Stimulated activated effector memory CD8-positive, alpha-beta T cell treated with anti-CD3 and anti-CD28 coated beads, Interleukin-12 subunit alpha, Interleukin-12 subunit beta, amount 100 ng/mL, for 72 hours (primary cell): ENCODE results near the gene OR10J5.
"Not testable (repeated sequence)": the region's sequence is repeated elsewhere in the genome, so short reads cannot be mapped to it uniquely, and the experiment has no call there.

Experiments
- ATAC-seq: fragments of 150-1000 bp; cut with Tn5 transposase; 2 replicates; pipeline ENCODE4 v1.10.0; 2021
- DNase-seq, 2 donors: peaks; one replicate each; pipeline ENCODE4 v3.0.0; 2021 to 2022; ENCODE audit warnings: low spot score in 2 of 2
- H3K27ac Mint-ChIP-seq: one replicate; pipeline ENCODE4 v1.8.0; 2022; ENCODE audit warnings: mild to moderate bottlenecking, mixed read lengths
- H3K36me3 Mint-ChIP-seq: one replicate; pipeline ENCODE4 v1.8.0; 2022; ENCODE audit warnings: mild to moderate bottlenecking, mixed read lengths
- H3K4me1 Mint-ChIP-seq: one replicate; pipeline ENCODE4 v1.8.0; 2022; ENCODE audit warnings: mixed read lengths
- H3K4me3 Mint-ChIP-seq: one replicate; pipeline ENCODE4 v1.8.0; 2022; ENCODE audit warnings: mild to moderate bottlenecking, mixed read lengths
- H3K9me3 Mint-ChIP-seq: one replicate; pipeline ENCODE4 v1.8.0; 2022; ENCODE audit warnings: mixed read lengths

The OR10J5 gene

DNA sequence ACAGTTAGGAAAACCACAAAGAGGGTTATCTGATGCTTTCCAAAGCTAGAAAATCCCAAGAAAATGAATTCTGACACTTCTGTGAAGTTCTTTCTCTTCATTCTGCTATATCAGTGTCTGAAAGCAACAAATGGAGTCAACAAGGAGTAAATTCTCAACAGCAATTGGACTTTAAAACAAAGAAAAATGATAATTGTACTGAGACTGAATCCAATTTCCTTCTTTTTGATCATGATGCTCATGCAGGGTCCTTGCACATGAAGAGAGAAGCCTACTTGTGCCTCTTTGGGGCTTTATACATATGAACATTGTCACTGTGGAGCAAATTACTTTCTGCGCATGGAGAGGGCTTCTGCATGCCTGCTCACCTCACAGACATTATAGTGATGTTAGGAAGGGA, at the start of gene OR10J5:
TSS of gene OR10J5 (minus strand) at position 101 of the 400 bp plus-strand sequence. CDS start at position 101, 0 bp downstream.
- no peaks in the 10 kb centered on the region for H3K9me3 Mint-ChIP-seq
- H3K4me3 Mint-ChIP-seq, result no peak within 1 kb of the TSS
- H3K27ac Mint-ChIP-seq, result no peak within 1 kb of the TSS
- no peaks in the 10 kb centered on the region for H3K4me1 Mint-ChIP-seq
- no peak for ATAC-seq
- no peak for DNase-seq
- no peaks in the 10 kb centered on the region for H3K36me3 Mint-ChIP-seq

- Mint-ChIP-seq H3K27ac (no peak overlapping the region), H3K4me1 (no peaks in the 10 kb centered on the region), H3K4me3 (no peak overlapping the region), H3K9me3 (no peaks in the 10 kb centered on the region), H3K36me3 (no peaks in the 10 kb centered on the region)
- DNase-seq, result no peak
- ATAC-seq, result no peak
These were observed 48.7 kb upstream of the OR10J5 start for GRCh38 chr1:159584536-159584935.

DNA sequence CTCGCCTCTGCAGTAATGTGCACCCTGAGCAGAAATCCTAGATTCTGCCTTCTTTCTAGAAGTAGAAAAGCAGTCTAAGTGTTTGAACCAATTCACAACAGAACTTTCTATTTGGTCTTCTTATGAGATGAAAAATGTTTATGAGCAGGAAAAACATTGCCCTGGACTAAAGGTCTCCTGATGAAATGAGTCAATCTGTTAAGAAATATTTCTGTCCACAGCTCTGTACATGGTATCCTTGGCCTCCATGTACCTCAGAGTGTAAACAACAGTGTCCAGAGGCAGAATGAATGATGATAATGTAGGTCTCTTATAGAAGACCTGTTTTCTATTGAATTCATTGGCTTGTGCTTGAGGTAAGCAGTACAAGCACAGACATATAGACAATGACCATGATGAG, 45.6 kb upstream of the OR10J5 start:
- DNase-seq (no peak), ATAC-seq (no peak)
- Mint-ChIP-seq H3K27ac (no peak overlapping the region), H3K36me3 (no peaks in the 10 kb centered on the region), H3K4me3 (no peak overlapping the region), H3K4me1 (no peaks in the 10 kb centered on the region), H3K9me3 (no peaks in the 10 kb centered on the region)

DNA sequence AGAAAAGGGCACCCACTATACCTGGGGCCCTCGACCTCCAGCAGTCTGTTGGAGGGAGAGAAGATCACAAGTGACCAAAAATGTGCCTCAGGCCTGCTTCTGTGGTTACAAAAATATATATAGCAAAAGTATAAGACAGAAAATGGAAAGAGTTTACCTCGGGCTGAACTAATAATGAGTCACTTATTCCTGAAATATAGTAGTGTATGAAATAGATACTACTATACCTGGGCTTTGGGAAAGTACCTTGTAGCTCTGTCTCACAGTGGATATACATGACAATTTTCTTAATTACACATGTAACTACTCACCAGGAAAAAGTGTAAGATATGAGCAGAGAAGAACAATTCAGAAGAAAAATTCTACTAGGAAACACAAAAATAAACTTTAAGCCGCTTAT, 44.5 kb upstream of the OR10J5 start:
- Mint-ChIP-seq H3K4me1 (no peaks in the 10 kb centered on the region), H3K36me3 (no peaks in the 10 kb centered on the region), H3K27ac (no peak overlapping the region), H3K4me3 (no peak overlapping the region), H3K9me3 (no peaks in the 10 kb centered on the region)
- ATAC-seq (no peak), DNase-seq (no peak)

- ATAC-seq (no peak), DNase-seq (no peak)
- peaks cover 3% of the 10 kb centered on the region for H3K9me3 Mint-ChIP-seq
- no peak overlapping the region for H3K4me3 Mint-ChIP-seq
- no peaks in the 10 kb centered on the region for H3K36me3 Mint-ChIP-seq
- no peak overlapping the region for H3K27ac Mint-ChIP-seq
- no peaks in the 10 kb centered on the region for H3K4me1 Mint-ChIP-seq
These were observed 41.6 kb upstream of the OR10J5 start for GRCh38 chr1:159577446-159577845.

- ATAC-seq, result no peak
- Mint-ChIP-seq H3K9me3 (no peaks in the 10 kb centered on the region), H3K4me1 (no peaks in the 10 kb centered on the region), H3K4me3 (no peak overlapping the region), H3K27ac (no peak overlapping the region), H3K36me3 (no peaks in the 10 kb centered on the region)
- DNase-seq, result no peak
These were observed 26.9 kb upstream of the OR10J5 start for GRCh38 chr1:159562680-159563079.

DNA sequence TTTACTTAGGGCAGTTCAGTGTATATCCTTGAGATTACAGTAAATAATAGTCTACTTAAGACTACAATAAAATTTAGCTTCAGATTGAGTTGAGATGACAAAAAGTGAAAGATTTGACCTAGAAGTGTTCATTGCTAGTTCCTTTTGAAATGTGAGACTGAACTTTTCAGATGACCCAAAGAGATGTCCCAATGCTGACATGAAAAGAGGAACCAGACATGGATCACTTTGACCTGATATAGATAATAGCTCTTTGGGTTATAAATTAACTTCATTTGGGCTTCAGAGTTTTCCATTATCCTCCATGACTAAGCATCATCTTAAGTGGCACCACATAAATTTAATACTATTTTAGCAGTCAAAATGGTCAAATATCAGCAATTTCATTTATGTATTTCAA, 25.7 kb upstream of the OR10J5 start:
- ATAC-seq (no peak), DNase-seq (no peak)
- Mint-ChIP-seq H3K36me3 (no peaks in the 10 kb centered on the region), H3K9me3 (no peaks in the 10 kb centered on the region), H3K4me3 (no peak overlapping the region), H3K27ac (no peak overlapping the region), H3K4me1 (no peaks in the 10 kb centered on the region)

GRCh38 chr1:159560599-159560998, 24.8 kb upstream of the OR10J5 start:
- Mint-ChIP-seq H3K27ac (no peak overlapping the region), H3K9me3 (no peaks in the 10 kb centered on the region), H3K36me3 (no peaks in the 10 kb centered on the region), H3K4me3 (no peak overlapping the region), H3K4me1 (no peaks in the 10 kb centered on the region)
- ATAC-seq, result no peak
- DNase-seq, result no peak

GRCh38 chr1:159556931-159557369, 21.1 kb upstream of the OR10J5 start:
- Mint-ChIP-seq H3K4me1 (no peaks in the 10 kb centered on the region), H3K4me3 (no peak overlapping the region), H3K27ac (no peak overlapping the region), H3K36me3 (no peaks in the 10 kb centered on the region), H3K9me3 (no peaks in the 10 kb centered on the region)
- DNase-seq (no peak), ATAC-seq (no peak)

- no peaks in the 10 kb centered on the region for H3K36me3 Mint-ChIP-seq
- no peak overlapping the region for H3K27ac Mint-ChIP-seq
- no peak overlapping the region for H3K4me3 Mint-ChIP-seq
- DNase-seq, result no peak
- no peak for ATAC-seq
- no peaks in the 10 kb centered on the region for H3K9me3 Mint-ChIP-seq
- no peaks in the 10 kb centered on the region for H3K4me1 Mint-ChIP-seq
These were observed 18.9 kb upstream of the OR10J5 start for GRCh38 chr1:159554696-159555095.

- Mint-ChIP-seq H3K27ac (no peak overlapping the region), H3K9me3 (no peaks in the 10 kb centered on the region), H3K4me3 (no peak overlapping the region), H3K36me3 (no peaks in the 10 kb centered on the region), H3K4me1 (no peaks in the 10 kb centered on the region)
- ATAC-seq (no peak), DNase-seq (no peak)
These were observed 18.5 kb upstream of the OR10J5 start for GRCh38 chr1:159554261-159554660.

- no peak overlapping the region for H3K27ac Mint-ChIP-seq
- no peaks in the 10 kb centered on the region for H3K4me1 Mint-ChIP-seq
- no peaks in the 10 kb centered on the region for H3K9me3 Mint-ChIP-seq
- no peak for ATAC-seq
- H3K36me3 Mint-ChIP-seq, result no peaks in the 10 kb centered on the region
- no peak overlapping the region for H3K4me3 Mint-ChIP-seq
- no peak for DNase-seq
These were observed 12.3 kb upstream of the OR10J5 start for GRCh38 chr1:159548126-159548525.

- Mint-ChIP-seq H3K9me3 (no peaks in the 10 kb centered on the region), H3K27ac (no peak overlapping the region), H3K36me3 (no peaks in the 10 kb centered on the region), H3K4me3 (no peak overlapping the region), H3K4me1 (no peaks in the 10 kb centered on the region)
- DNase-seq, result no peak
- no peak for ATAC-seq
These were observed 2.9 kb downstream of the OR10J5 start for GRCh38 chr1:159532922-159533321.

DNA sequence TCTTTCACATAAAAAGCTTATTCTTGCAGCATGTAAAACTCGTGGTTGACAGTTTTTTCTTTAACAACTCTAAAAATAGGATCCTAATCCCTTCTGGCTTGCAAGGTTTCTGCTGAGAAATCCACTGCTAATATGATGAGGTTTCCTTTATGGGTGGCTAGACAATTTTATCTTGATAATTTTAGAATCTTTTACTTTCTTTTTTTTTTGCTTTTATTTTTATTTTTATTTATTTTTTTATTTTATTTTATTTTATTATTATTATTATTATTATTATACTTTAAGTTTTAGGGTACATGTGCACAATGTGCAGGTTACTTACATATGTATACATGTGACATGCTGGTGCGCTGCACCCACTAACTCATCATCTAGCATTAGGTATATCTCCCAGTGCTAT, 11.0 kb downstream of the OR10J5 start:
- not testable (repeated sequence) for ATAC-seq, H3K9me3 Mint-ChIP-seq, H3K36me3 Mint-ChIP-seq, H3K27ac Mint-ChIP-seq, DNase-seq, H3K4me1 Mint-ChIP-seq, H3K4me3 Mint-ChIP-seq

DNA sequence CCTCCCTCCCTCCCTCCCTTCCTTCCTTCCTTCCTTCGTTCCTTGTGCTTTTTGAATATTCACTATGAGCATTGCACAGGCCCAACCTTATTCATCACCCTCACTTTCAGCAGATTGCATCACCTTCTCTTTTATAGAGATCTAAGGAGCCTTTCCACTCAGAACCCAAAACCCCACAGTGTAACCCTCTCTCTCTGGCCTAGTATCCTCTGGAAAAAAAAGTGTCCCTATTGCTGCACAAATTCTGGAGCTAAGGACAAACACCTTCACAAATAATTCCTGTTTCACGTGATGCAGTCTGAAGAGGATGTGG, 25.6 kb downstream of the OR10J5 start:
- DNase-seq (no peak), ATAC-seq (no peak)
- no peaks in the 10 kb centered on the region for H3K4me1 Mint-ChIP-seq
- H3K9me3 Mint-ChIP-seq, result peaks cover 11% of the 10 kb centered on the region
- no peak overlapping the region for H3K4me3 Mint-ChIP-seq
- no peaks in the 10 kb centered on the region for H3K36me3 Mint-ChIP-seq
- no peak overlapping the region for H3K27ac Mint-ChIP-seq

GRCh38 chr1:159509440-159510228, 26.2 kb downstream of the OR10J5 start:
- Mint-ChIP-seq H3K4me3 (no peak overlapping the region), H3K4me1 (no peaks in the 10 kb centered on the region), H3K9me3 (peaks cover 11% of the 10 kb centered on the region), H3K27ac (no peak overlapping the region), H3K36me3 (no peaks in the 10 kb centered on the region)
- ATAC-seq, result no peak
- no peak for DNase-seq

DNA sequence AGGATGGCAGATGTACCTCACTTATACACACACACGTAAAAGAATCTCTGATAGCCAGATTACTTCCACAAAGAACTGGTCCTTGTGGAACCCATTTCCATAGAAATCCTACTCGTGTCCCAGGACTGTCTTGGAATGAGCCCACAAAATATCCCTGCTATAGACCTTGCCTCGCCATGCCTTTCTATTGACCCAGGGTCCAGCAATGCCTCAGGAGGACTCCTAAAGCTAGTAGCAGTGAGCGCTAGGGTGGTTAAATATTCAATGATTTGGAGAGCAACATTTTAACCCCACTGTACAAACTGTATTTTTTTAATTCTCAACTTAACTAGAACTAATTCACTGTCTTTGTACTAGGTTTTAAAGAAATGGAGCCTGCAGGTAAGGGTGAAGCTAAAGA, 26.9 kb downstream of the OR10J5 start:
- ATAC-seq, result no peak
- H3K4me1 Mint-ChIP-seq, result no peaks in the 10 kb centered on the region
- no peak overlapping the region for H3K27ac Mint-ChIP-seq
- DNase-seq, result no peak
- no peaks in the 10 kb centered on the region for H3K36me3 Mint-ChIP-seq
- H3K9me3 Mint-ChIP-seq, result peaks cover 11% of the 10 kb centered on the region
- H3K4me3 Mint-ChIP-seq, result no peak overlapping the region
